HepG2 (cell line): ENCODE results near the gene LAIR1. TPM values are rescaled to one million over a fixed set of nuclear protein-coding genes. Genes with fewer than 3 reads are reported as not detected.

Experiments
- TRAFD1 ChIP-seq: sonication (generic); formaldehyde crosslinking; IDR thresholded peaks from 2 replicates; pipeline ENCODE4 v1.5.1; 2020; ENCODE audit warnings: missing genetic modification reagents, mild to moderate bottlenecking, borderline replicate concordance
- ZNF138 ChIP-seq: sonication (generic); formaldehyde crosslinking; IDR thresholded peaks from 2 replicates; pipeline ENCODE4 v1.5.0; 2020; ENCODE audit warnings: mild to moderate bottlenecking, low read depth, missing genetic modification reagents
- ZNF318 ChIP-seq: sonication (generic); formaldehyde crosslinking; IDR thresholded peaks from 2 replicates; pipeline ENCODE4 v1.4.0; 2020; ENCODE audit warnings: mild to moderate bottlenecking, missing genetic modification reagents
- ZNF567 ChIP-seq: sonication (generic); formaldehyde crosslinking; IDR thresholded peaks from 2 replicates; pipeline ENCODE4 v1.8.1; 2023; ENCODE audit warnings: mild to moderate bottlenecking, missing genetic modification reagents, borderline replicate concordance
- ZSCAN25 ChIP-seq: sonication (generic); formaldehyde crosslinking; IDR thresholded peaks from 2 replicates; pipeline ENCODE4 v1.8.0; 2022; ENCODE audit warnings: mild to moderate bottlenecking, missing genetic modification reagents
- polyA plus RNA-seq, 8 experiments: library from polyadenylated mRNA; depleted of rRNA in 3 of 8; stranded (reverse) in 7 of 8; unstranded in 1 of 8; fragments of >200 nt; fragmentation: Illumina TruSeq in 4 of 8; extraction: Trizol in 4 of 8; gene quantifications; 2 replicates each; pipeline versions ENCODE4 v1.2.1 to v1.2.3, GENCODE V29; 2011 to 2016; ENCODE audit warnings: low read depth in 4 of 8, missing spikeins in 1 of 8, mixed read lengths in 1 of 8; ENCODE audit not compliant: insufficient read depth in 1 of 8
- total RNA-seq, 5 experiments: library from RNA; depleted of rRNA; stranded (reverse); fragments of >200 nt; fragmentation: Illumina TruSeq; extraction: Trizol; gene quantifications; 2 replicates each; pipeline ENCODE4 v1.2.3, GENCODE V29; 2016; ENCODE audit warnings: low read depth in 1 of 5
- TF ChIP-seq, protein P1 (sequence below): sonication (generic); formaldehyde crosslinking; IDR thresholded peaks from 2 replicates; pipeline ENCODE4 v1.9.0; 2021; ENCODE audit warnings: missing genetic modification reagents, borderline replicate concordance

LAIR1 gene
- total and polyA plus RNA-seq, 2 of the 13 experiments (the other 11 are each of a cell fraction or from before 2014, with no cell fraction given), result 0.75 to 1.2 TPM

- no peak for TF ChIP-seq ZNF318 (CRISPR knock-in tag)
- TF ChIP-seq ZNF138 (CRISPR knock-in tag), result no peak
- no peak for TF ChIP-seq TRAFD1 (CRISPR knock-in tag)
- TF ChIP-seq ZSCAN25, result no peak
- TF ChIP-seq ZNF567, result no peak
- TF ChIP-seq, protein P1, sequence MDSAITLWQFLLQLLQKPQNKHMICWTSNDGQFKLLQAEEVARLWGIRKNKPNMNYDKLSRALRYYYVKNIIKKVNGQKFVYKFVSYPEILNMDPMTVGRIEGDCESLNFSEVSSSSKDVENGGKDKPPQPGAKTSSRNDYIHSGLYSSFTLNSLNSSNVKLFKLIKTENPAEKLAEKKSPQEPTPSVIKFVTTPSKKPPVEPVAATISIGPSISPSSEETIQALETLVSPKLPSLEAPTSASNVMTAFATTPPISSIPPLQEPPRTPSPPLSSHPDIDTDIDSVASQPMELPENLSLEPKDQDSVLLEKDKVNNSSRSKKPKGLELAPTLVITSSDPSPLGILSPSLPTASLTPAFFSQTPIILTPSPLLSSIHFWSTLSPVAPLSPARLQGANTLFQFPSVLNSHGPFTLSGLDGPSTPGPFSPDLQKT (CRISPR knock-in tag), result no peak
Measured at GRCh38 chr19:54335164-54335563, 29.6 kb downstream of the LAIR1 start (continued).
